Liver (tissue), 9 donors: ENCODE results near the gene DZIP1L. TPM values are rescaled to one million over a fixed set of nuclear protein-coding genes. Genes with fewer than 3 reads are reported as not detected.
A peak's percentile ranks its signal among the peaks of the same experiment; 100 is the strongest.
"Not testable (repeated sequence)": the region's sequence is repeated elsewhere in the genome, so short reads cannot be mapped to it uniquely, and the experiment has no call there.

Source experiments
- DNase-seq: peaks from one replicate; pipeline ENCODE4 v3.0.0-alpha.2; 2017; ENCODE audit warnings: low spot score
- H3K27ac ChIP-seq, 2 donors: one replicate each; pipeline ENCODE4 v1.7.0; 2013; ENCODE audit warnings: inconsistent platforms in 2 of 2, low read length in 2 of 2, control low read depth in 1 of 2, low read depth in 1 of 2, mild to moderate bottlenecking in 1 of 2
- H3K27me3 ChIP-seq, 4 donors: one replicate each; pipeline versions ENCODE4 v1.6.1 to v1.7.0; 2013; ENCODE audit warnings: low read length in 3 of 4, inconsistent platforms in 1 of 4, mild to moderate bottlenecking in 1 of 4, moderate library complexity in 1 of 4; ENCODE audit not compliant: control insufficient read depth in 4 of 4, insufficient read depth in 4 of 4
- H3K36me3 ChIP-seq, 4 donors: one replicate each; pipeline versions ENCODE4 v1.6.1 to v1.7.0; 2013; ENCODE audit warnings: low read length in 3 of 4, mild to moderate bottlenecking in 3 of 4, low read depth in 1 of 4, moderate library complexity in 1 of 4; ENCODE audit not compliant: control insufficient read depth in 4 of 4, insufficient read depth in 3 of 4
- H3K4me1 ChIP-seq, 4 donors: one replicate each; pipeline versions ENCODE4 v1.6.1 to v1.7.0; 2013; ENCODE audit warnings: low read length in 3 of 4, mild to moderate bottlenecking in 3 of 4, moderate library complexity in 1 of 4; ENCODE audit not compliant: control insufficient read depth in 4 of 4, insufficient read depth in 4 of 4
- H3K4me3 ChIP-seq, 3 donors: one replicate each; pipeline versions ENCODE4 v1.6.1 to v1.7.0; 2013; ENCODE audit warnings: low read length in 3 of 3, control low read depth in 1 of 3, low read depth in 1 of 3, mild to moderate bottlenecking in 1 of 3
- H3K9ac ChIP-seq, 2 donors: one replicate each; pipeline ENCODE4 v1.7.0; 2013; ENCODE audit warnings: low read length in 2 of 2, mild to moderate bottlenecking in 2 of 2, moderate library complexity in 2 of 2, control low read depth in 1 of 2, low read depth in 1 of 2
- H3K9me3 ChIP-seq, 4 donors: one replicate each; pipeline versions ENCODE4 v1.6.1 to v1.7.0; 2013; ENCODE audit warnings: low read length in 3 of 4; ENCODE audit not compliant: control insufficient read depth in 4 of 4
- EGR1 ChIP-seq, 2 donors: IDR thresholded peaks; 2 replicates each; pipeline ENCODE4 v1.6.1; 2016 to 2018; ENCODE audit warnings: antibody characterized with exemption in 2 of 2, low read depth in 2 of 2
- FOXA1 ChIP-seq: IDR thresholded peaks from 2 replicates; pipeline ENCODE4 v1.6.1; 2016; ENCODE audit warnings: antibody characterized with exemption
- FOXA2 ChIP-seq: IDR thresholded peaks from 2 replicates; pipeline ENCODE4 v1.6.1; 2016; ENCODE audit warnings: antibody characterized with exemption
- GABPA ChIP-seq, 2 donors: IDR thresholded peaks in 1 of 2; conservative IDR thresholded peaks in 1 of 2; 2 replicates each; pipeline ENCODE4 v1.6.1; 2016; ENCODE audit warnings: antibody characterized with exemption in 2 of 2, mild to moderate bottlenecking in 1 of 2, moderate library complexity in 1 of 2
- HNF4G ChIP-seq: IDR thresholded peaks from 2 replicates; pipeline ENCODE4 v1.6.1; 2016; ENCODE audit warnings: antibody characterized with exemption
- JUND ChIP-seq, 2 donors: IDR thresholded peaks; 2 replicates each; pipeline ENCODE4 v1.6.1; 2016; ENCODE audit warnings: antibody characterized with exemption in 2 of 2
- RAD21 ChIP-seq, 2 donors: IDR thresholded peaks; 2 replicates each; pipeline ENCODE4 v1.6.1; 2016; ENCODE audit warnings: antibody characterized with exemption in 2 of 2, mild to moderate bottlenecking in 2 of 2
- RXRA ChIP-seq, 2 donors: IDR thresholded peaks; 2 replicates each; pipeline ENCODE4 v1.6.1; 2017 to 2018; ENCODE audit warnings: antibody characterized with exemption in 2 of 2, mild to moderate bottlenecking in 1 of 2
- SP1 ChIP-seq: IDR thresholded peaks from 2 replicates; pipeline ENCODE4 v1.6.1; 2018; ENCODE audit warnings: antibody characterized with exemption, mild to moderate bottlenecking
- TAF1 ChIP-seq: conservative IDR thresholded peaks from 2 replicates; pipeline ENCODE4 v1.6.1; 2016; ENCODE audit warnings: antibody characterized with exemption, mild to moderate bottlenecking
- YY1 ChIP-seq: IDR thresholded peaks from 2 replicates; pipeline ENCODE4 v1.6.1; 2016; ENCODE audit warnings: antibody characterized with exemption, mild to moderate bottlenecking
- WGBS: extraction: QIAGEN DNeasy Blood & Tissue Kit; methylation state at CpG from one replicate; pipeline ENCODE4 v1.1.7; 2013; 5-methylcytosine and 5-hydroxymethylcytosine counted together
- polyA plus RNA-seq, 2 donors: library from polyadenylated mRNA; stranded (reverse) in 1 of 2; unstranded in 1 of 2; fragments of 200-250 nt in 1 of 2; fragments of >200 nt in 1 of 2; fragmentation: Nextera tagmentation in 1 of 2; extraction: Ambion mirVana in 1 of 2; gene quantifications; one replicate each; pipeline versions ENCODE4 v1.2.1 to v1.2.3, GENCODE V29; 2013 to 2015
- total RNA-seq, 2 donors: library from RNA; depleted of rRNA; stranded (reverse); fragments of >200 nt; gene quantifications; one replicate each; pipeline ENCODE4 v1.2.3, GENCODE V29; 2014
- TF ChIP-seq, protein P1 (sequence below): IDR thresholded peaks from 2 replicates; pipeline ENCODE4 v1.6.1; 2016; ENCODE audit warnings: antibody characterized with exemption, mild to moderate bottlenecking
- TF ChIP-seq, protein P2 (sequence below): IDR thresholded peaks from 2 replicates; pipeline ENCODE4 v1.6.1; 2016; ENCODE audit warnings: antibody characterized with exemption
- TF ChIP-seq, protein P3 (sequence below): IDR thresholded peaks from 2 replicates; pipeline ENCODE4 v1.6.1; 2016; ENCODE audit warnings: antibody characterized with exemption
- TF ChIP-seq, protein P4 (sequence below): fragments of 150-350 bp; IDR thresholded peaks from 2 replicates; pipeline ENCODE4 v1.5.1; 2017; ENCODE audit warnings: improper control_type of control experiment, low read depth, low read length; ENCODE audit not compliant: missing input control
- donor health status: healthy.
- donor health status: healthy.
- donor health status: healthy.
- donor health status: healthy.
- donor health status: healthy.

The DZIP1L gene
- total and polyA plus RNA-seq, 4 donors, result 0.62 to 5.9 (median 1.3) TPM

DNA sequence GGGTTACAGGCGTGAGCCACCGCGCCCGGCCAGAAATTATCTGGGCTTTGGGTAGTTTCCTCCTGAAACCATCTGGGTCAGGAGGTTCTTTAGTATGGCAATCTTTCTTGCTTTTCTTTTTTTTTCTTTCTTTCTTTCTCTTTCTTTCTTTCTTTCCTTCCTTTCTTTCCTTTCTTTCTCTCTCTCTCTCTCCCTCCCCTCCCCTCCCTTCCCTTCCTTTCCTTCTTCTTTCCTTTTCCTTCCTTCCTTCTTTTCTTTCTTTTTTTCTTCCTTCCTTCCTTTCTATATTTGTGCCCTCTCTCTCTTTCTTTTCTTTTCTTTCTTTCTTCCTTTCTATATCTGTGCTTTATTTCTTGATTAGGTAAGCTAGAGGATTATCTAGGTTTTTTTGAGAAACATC lies 42.3 kb upstream of the DZIP1L start (continued):
- TF ChIP-seq, protein P1, sequence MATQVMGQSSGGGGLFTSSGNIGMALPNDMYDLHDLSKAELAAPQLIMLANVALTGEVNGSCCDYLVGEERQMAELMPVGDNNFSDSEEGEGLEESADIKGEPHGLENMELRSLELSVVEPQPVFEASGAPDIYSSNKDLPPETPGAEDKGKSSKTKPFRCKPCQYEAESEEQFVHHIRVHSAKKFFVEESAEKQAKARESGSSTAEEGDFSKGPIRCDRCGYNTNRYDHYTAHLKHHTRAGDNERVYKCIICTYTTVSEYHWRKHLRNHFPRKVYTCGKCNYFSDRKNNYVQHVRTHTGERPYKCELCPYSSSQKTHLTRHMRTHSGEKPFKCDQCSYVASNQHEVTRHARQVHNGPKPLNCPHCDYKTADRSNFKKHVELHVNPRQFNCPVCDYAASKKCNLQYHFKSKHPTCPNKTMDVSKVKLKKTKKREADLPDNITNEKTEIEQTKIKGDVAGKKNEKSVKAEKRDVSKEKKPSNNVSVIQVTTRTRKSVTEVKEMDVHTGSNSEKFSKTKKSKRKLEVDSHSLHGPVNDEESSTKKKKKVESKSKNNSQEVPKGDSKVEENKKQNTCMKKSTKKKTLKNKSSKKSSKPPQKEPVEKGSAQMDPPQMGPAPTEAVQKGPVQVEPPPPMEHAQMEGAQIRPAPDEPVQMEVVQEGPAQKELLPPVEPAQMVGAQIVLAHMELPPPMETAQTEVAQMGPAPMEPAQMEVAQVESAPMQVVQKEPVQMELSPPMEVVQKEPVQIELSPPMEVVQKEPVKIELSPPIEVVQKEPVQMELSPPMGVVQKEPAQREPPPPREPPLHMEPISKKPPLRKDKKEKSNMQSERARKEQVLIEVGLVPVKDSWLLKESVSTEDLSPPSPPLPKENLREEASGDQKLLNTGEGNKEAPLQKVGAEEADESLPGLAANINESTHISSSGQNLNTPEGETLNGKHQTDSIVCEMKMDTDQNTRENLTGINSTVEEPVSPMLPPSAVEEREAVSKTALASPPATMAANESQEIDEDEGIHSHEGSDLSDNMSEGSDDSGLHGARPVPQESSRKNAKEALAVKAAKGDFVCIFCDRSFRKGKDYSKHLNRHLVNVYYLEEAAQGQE, result no peak
- TF ChIP-seq, protein P2, sequence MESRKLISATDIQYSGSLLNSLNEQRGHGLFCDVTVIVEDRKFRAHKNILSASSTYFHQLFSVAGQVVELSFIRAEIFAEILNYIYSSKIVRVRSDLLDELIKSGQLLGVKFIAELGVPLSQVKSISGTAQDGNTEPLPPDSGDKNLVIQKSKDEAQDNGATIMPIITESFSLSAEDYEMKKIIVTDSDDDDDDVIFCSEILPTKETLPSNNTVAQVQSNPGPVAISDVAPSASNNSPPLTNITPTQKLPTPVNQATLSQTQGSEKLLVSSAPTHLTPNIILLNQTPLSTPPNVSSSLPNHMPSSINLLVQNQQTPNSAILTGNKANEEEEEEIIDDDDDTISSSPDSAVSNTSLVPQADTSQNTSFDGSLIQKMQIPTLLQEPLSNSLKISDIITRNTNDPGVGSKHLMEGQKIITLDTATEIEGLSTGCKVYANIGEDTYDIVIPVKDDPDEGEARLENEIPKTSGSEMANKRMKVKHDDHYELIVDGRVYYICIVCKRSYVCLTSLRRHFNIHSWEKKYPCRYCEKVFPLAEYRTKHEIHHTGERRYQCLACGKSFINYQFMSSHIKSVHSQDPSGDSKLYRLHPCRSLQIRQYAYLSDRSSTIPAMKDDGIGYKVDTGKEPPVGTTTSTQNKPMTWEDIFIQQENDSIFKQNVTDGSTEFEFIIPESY, result no peak
- TF ChIP-seq TAF1 (no peak), GABPA (IDR thresholded peaks at IDR 0.05 in 1 of 2, conservative IDR thresholded peaks at IDR 0.05 in 1 of 2) (no peak), FOXA2 (no peak), SP1 (no peak), HNF4G (no peak), JUND (IDR thresholded peaks at IDR 0.05) (no peak)
- TF ChIP-seq, protein P3, sequence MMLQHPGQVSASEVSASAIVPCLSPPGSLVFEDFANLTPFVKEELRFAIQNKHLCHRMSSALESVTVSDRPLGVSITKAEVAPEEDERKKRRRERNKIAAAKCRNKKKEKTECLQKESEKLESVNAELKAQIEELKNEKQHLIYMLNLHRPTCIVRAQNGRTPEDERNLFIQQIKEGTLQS, result no peak

DNA sequence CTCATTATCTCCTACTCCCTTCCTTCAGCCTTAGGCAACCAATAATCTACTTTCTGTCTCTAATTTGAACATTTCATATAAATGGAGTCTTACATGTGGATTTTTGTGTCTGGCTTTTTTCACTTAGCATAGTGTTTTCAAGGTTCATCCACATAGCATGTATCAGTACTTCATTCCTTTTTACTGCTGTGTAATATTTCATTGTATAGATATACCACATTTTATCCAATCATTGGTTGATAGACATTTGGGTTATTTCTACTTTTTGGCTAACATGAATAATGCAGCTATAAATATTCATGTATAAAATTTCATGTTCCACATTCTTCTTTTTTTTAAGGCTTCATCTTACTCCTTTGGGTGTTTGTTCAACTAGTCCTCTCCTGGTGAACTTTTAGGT lies 39.1 kb upstream of the DZIP1L start:
- H3K4me1 ChIP-seq, result no peaks in the 10 kb centered on the region

DNA sequence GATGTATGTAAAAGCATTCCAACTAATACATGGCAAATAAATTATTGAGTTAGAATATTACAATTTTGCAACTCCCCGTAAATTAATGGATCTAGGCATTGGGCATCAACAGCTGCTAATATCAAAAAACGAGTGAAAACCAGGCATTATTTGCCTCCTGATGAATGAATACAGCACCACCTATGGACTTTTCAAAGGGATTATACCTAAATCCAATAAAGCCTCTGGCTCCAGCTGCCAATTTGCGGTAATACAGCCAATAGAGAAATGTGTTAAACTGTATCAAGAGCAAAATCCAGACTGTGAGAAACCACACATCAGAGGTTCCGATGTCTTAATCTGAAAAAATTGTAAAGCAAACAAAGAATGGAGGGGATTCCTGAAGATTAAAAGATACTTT lies 33.1 kb upstream of the DZIP1L start:
- DNase-seq, result no peak
- H3K27ac ChIP-seq, result no peak overlapping the region
- no peak for TF ChIP-seq RXRA (IDR thresholded peaks at IDR 0.05)
- no peak for TF ChIP-seq FOXA1
- no peak for TF ChIP-seq EGR1 (IDR thresholded peaks at IDR 0.05; ENCODE audit: low read depth in 2 of 2)
- TF ChIP-seq, protein P4, sequence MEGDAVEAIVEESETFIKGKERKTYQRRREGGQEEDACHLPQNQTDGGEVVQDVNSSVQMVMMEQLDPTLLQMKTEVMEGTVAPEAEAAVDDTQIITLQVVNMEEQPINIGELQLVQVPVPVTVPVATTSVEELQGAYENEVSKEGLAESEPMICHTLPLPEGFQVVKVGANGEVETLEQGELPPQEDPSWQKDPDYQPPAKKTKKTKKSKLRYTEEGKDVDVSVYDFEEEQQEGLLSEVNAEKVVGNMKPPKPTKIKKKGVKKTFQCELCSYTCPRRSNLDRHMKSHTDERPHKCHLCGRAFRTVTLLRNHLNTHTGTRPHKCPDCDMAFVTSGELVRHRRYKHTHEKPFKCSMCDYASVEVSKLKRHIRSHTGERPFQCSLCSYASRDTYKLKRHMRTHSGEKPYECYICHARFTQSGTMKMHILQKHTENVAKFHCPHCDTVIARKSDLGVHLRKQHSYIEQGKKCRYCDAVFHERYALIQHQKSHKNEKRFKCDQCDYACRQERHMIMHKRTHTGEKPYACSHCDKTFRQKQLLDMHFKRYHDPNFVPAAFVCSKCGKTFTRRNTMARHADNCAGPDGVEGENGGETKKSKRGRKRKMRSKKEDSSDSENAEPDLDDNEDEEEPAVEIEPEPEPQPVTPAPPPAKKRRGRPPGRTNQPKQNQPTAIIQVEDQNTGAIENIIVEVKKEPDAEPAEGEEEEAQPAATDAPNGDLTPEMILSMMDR, result no peak
- no peak for TF ChIP-seq SP1
- no peak for TF ChIP-seq YY1
- peak; percentile 4 to 17 for TF ChIP-seq RAD21 (IDR thresholded peaks at IDR 0.05)
- no peak for TF ChIP-seq HNF4G
- H3K36me3 ChIP-seq, result no peaks in the 10 kb centered on the region
- no peaks in the 10 kb centered on the region for H3K9me3 ChIP-seq
- no peak overlapping the region for H3K4me3 ChIP-seq
- WGBS, result 75% methylated on average over 4 of the region's 4 CpGs
- H3K27me3 ChIP-seq, result no peaks in the 10 kb centered on the region
- H3K4me1 ChIP-seq, result no peaks in the 10 kb centered on the region
- no peak overlapping the region for H3K9ac ChIP-seq

More for the DNA sequence above, 39.1 kb upstream of the DZIP1L start:
- DNase-seq, result no peak
- H3K9me3 ChIP-seq, result peaks cover 0 to 1% (median 0%) of the 10 kb centered on the region in 4 donors
- no peak overlapping the region for H3K4me3 ChIP-seq
- no peaks in the 10 kb centered on the region for H3K27me3 ChIP-seq
- H3K9ac ChIP-seq, result no peak overlapping the region
- no peaks in the 10 kb centered on the region for H3K36me3 ChIP-seq
- no peak overlapping the region for H3K27ac ChIP-seq
- no peak for TF ChIP-seq RAD21 (IDR thresholded peaks at IDR 0.05)

DNA sequence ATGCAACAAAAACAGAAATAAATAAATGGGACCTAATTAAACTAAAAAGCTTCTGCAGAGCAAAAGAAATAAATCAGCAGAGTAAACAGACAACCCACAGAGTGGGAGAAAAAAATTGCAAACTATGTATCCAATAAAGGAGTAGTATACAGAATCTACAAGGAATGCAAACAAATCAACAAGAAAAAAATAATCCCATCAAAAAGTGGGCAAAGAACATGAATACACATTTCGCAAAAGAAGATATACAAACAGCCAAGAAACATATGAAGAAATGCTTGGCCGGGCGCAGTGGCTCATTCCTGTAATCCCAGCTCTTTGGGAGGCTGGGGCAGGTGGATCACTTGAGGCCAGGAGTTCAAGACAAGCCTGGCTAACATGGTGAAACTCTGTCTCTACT lies 26.8 kb upstream of the DZIP1L start:
- H3K9me3 ChIP-seq, H3K4me3 ChIP-seq, H3K4me1 ChIP-seq, H3K36me3 ChIP-seq, H3K27ac ChIP-seq, DNase-seq, H3K9ac ChIP-seq, H3K27me3 ChIP-seq: not testable (repeated sequence)
- 95% methylated on average over 3 of the region's 3 CpGs for WGBS
